Activated T-cell treated with anti-CD3 and anti-CD28 coated beads for 48 hours (primary cell): Measurements from ENCODE around the gene PIWIL1.

Experiments
- DNase-seq: peaks from one replicate; pipeline ENCODE4 v3.0.0-alpha.2; 2020; ENCODE audit warnings: low read depth

The PIWIL1 gene

GRCh38 chr12:130337488-130338303 lies at the start of gene PIWIL1:
Gene PIWIL1 (plus strand): TSS chr12:130337887. CDS start chr12:130342592, 4,705 bp downstream.
- DNase-seq: no peak

GRCh38 chr12:130288206-130288605 lies 49.5 kb upstream of the PIWIL1 start:
- DNase-seq: no peak

GRCh38 chr12:130288691-130289090 lies 49.0 kb upstream of the PIWIL1 start:
- DNase-seq: no peak

- no peak for DNase-seq
Observed at GRCh38 chr12:130290114-130290513, 47.6 kb upstream of the PIWIL1 start.

- no peak for DNase-seq
Observed at GRCh38 chr12:130298322-130299021, 39.2 kb upstream of the PIWIL1 start.

- no peak for DNase-seq
Observed at GRCh38 chr12:130299574-130299973, 38.1 kb upstream of the PIWIL1 start.

GRCh38 chr12:130300090-130300489 lies 37.6 kb upstream of the PIWIL1 start:
- DNase-seq: no peak

GRCh38 chr12:130300737-130301535 lies 36.8 kb upstream of the PIWIL1 start:
- DNase-seq: no peak

GRCh38 chr12:130301559-130301958 lies 36.1 kb upstream of the PIWIL1 start:
- no peak for DNase-seq

GRCh38 chr12:130303781-130304180 lies 33.9 kb upstream of the PIWIL1 start:
- DNase-seq: no peak

GRCh38 chr12:130307859-130308258 lies 29.8 kb upstream of the PIWIL1 start:
- no peak for DNase-seq

GRCh38 chr12:130308393-130308792 lies 29.3 kb upstream of the PIWIL1 start:
- no peak for DNase-seq

GRCh38 chr12:130316251-130316650 lies 21.4 kb upstream of the PIWIL1 start:
- no peak for DNase-seq

GRCh38 chr12:130320536-130320935 lies 17.2 kb upstream of the PIWIL1 start:
- no peak for DNase-seq

- DNase-seq: no peak
Observed at GRCh38 chr12:130322263-130322662, 15.4 kb upstream of the PIWIL1 start.

- DNase-seq: no peak
Observed at GRCh38 chr12:130330685-130331084, 7.0 kb upstream of the PIWIL1 start.

GRCh38 chr12:130331146-130331545 lies 6.5 kb upstream of the PIWIL1 start:
- DNase-seq: no peak

GRCh38 chr12:130333341-130333740 lies 4.3 kb upstream of the PIWIL1 start:
- DNase-seq: no peak

GRCh38 chr12:130334399-130334798 lies 3.3 kb upstream of the PIWIL1 start:
- no peak for DNase-seq

GRCh38 chr12:130334937-130335336 lies 2.8 kb upstream of the PIWIL1 start:
- DNase-seq: no peak

GRCh38 chr12:130335517-130336392 lies 1.9 kb upstream of the PIWIL1 start:
- DNase-seq: no peak
